HepG2 (cell line): ENCODE data around the gene KDM6B. TPM values are rescaled to one million over a fixed set of nuclear protein-coding genes. Genes with fewer than 3 reads are reported as not detected.

Experiments
- BCL6 ChIP-seq: IDR thresholded peaks from 2 replicates; pipeline ENCODE4 v1.6.1; 2016; ENCODE audit warnings: missing genetic modification reagents, missing compliant biosample characterization
- FOXJ3 ChIP-seq: sonication (generic); formaldehyde crosslinking; IDR thresholded peaks from 2 replicates; pipeline ENCODE4 v1.4.0; 2020; ENCODE audit warnings: missing genetic modification reagents, mild to moderate bottlenecking, borderline replicate concordance
- HBP1 ChIP-seq: IDR thresholded peaks from 2 replicates; pipeline ENCODE4 v1.6.1; 2016; ENCODE audit warnings: low read depth, control low read depth
- HHEX ChIP-seq: IDR thresholded peaks from 2 replicates; pipeline ENCODE4 v1.6.1; 2016; ENCODE audit warnings: control low read depth
- NBN ChIP-seq: fragments of 450-650 bp; conservative IDR thresholded peaks from 2 replicates; pipeline ENCODE4 v1.6.1; 2017
- RFX5 ChIP-seq: IDR thresholded peaks from 2 replicates; pipeline ENCODE4 v1.6.1; 2011; ENCODE audit warnings: low read depth, low read length, improper control_type of control experiment
- TRIM24 ChIP-seq: sonication (generic); formaldehyde crosslinking; IDR thresholded peaks from 2 replicates; pipeline ENCODE4 v1.8.0; 2022; ENCODE audit warnings: mild to moderate bottlenecking, missing genetic modification reagents
- ZFP36 ChIP-seq: fragments of 150-350 bp; IDR thresholded peaks from 2 replicates; pipeline ENCODE4 v1.6.1; 2018; ENCODE audit warnings: borderline replicate concordance, low read length, low read depth; ENCODE audit not compliant: partially characterized antibody
- ZKSCAN1 ChIP-seq: fragments of 150-350 bp; IDR thresholded peaks from 2 replicates; pipeline ENCODE4 v1.6.1; 2014; ENCODE audit warnings: low read length
- ZMYM3 ChIP-seq: sonication (generic); formaldehyde crosslinking; IDR thresholded peaks from 2 replicates; pipeline ENCODE4 v1.5.1; 2020; ENCODE audit warnings: mild to moderate bottlenecking, missing genetic modification reagents
- ZNF382 ChIP-seq: sonication (generic); formaldehyde crosslinking; IDR thresholded peaks from 2 replicates; pipeline ENCODE4 v1.5.0; 2020; ENCODE audit warnings: missing genetic modification reagents, mild to moderate bottlenecking, borderline replicate concordance
- ZNF44 ChIP-seq: sonication (generic); formaldehyde crosslinking; IDR thresholded peaks from 2 replicates; pipeline ENCODE4 v1.5.1; 2020; ENCODE audit warnings: mild to moderate bottlenecking, missing genetic modification reagents
- ZNF503 ChIP-seq: sonication (generic); formaldehyde crosslinking; IDR thresholded peaks from 2 replicates; pipeline ENCODE4 v1.4.0; 2020; ENCODE audit warnings: missing genetic modification reagents
- ZNF609 ChIP-seq: sonication (generic); formaldehyde crosslinking; IDR thresholded peaks from 2 replicates; pipeline ENCODE4 v1.4.0; 2020; ENCODE audit warnings: mild to moderate bottlenecking, missing genetic modification reagents, borderline replicate concordance
- polyA plus RNA-seq, 8 experiments: library from polyadenylated mRNA; depleted of rRNA in 3 of 8; stranded (reverse) in 7 of 8; unstranded in 1 of 8; fragments of >200 nt; fragmentation: Illumina TruSeq in 4 of 8; extraction: Trizol in 4 of 8; gene quantifications; 2 replicates each; pipeline versions ENCODE4 v1.2.1 to v1.2.3, GENCODE V29; 2011 to 2016; ENCODE audit warnings: low read depth in 4 of 8, missing spikeins in 1 of 8, mixed read lengths in 1 of 8; ENCODE audit not compliant: insufficient read depth in 1 of 8
- total RNA-seq, 5 experiments: library from RNA; depleted of rRNA; stranded (reverse); fragments of >200 nt; fragmentation: Illumina TruSeq; extraction: Trizol; gene quantifications; 2 replicates each; pipeline ENCODE4 v1.2.3, GENCODE V29; 2016; ENCODE audit warnings: low read depth in 1 of 5
- TF ChIP-seq, protein P1 (sequence below): sonication (generic); formaldehyde crosslinking; IDR thresholded peaks from 2 replicates; pipeline ENCODE4 v1.5.1; 2020; ENCODE audit warnings: mild to moderate bottlenecking, missing genetic modification reagents
- TF ChIP-seq, protein P2 (sequence below): sonication (generic); formaldehyde crosslinking; IDR thresholded peaks from 2 replicates; pipeline ENCODE4 v1.4.0; 2020; ENCODE audit warnings: missing genetic modification reagents

The KDM6B gene
- total and polyA plus RNA-seq, 2 of the 13 experiments (the other 11 are each of a cell fraction or from before 2014, with no cell fraction given): 1.3 to 2.1 TPM

GRCh38 chr17:7844292-7845154 lies 10.5 kb downstream of the KDM6B start (continued):
- TF ChIP-seq ZNF503 (CRISPR knock-in tag): no peak
- TF ChIP-seq, protein P1, sequence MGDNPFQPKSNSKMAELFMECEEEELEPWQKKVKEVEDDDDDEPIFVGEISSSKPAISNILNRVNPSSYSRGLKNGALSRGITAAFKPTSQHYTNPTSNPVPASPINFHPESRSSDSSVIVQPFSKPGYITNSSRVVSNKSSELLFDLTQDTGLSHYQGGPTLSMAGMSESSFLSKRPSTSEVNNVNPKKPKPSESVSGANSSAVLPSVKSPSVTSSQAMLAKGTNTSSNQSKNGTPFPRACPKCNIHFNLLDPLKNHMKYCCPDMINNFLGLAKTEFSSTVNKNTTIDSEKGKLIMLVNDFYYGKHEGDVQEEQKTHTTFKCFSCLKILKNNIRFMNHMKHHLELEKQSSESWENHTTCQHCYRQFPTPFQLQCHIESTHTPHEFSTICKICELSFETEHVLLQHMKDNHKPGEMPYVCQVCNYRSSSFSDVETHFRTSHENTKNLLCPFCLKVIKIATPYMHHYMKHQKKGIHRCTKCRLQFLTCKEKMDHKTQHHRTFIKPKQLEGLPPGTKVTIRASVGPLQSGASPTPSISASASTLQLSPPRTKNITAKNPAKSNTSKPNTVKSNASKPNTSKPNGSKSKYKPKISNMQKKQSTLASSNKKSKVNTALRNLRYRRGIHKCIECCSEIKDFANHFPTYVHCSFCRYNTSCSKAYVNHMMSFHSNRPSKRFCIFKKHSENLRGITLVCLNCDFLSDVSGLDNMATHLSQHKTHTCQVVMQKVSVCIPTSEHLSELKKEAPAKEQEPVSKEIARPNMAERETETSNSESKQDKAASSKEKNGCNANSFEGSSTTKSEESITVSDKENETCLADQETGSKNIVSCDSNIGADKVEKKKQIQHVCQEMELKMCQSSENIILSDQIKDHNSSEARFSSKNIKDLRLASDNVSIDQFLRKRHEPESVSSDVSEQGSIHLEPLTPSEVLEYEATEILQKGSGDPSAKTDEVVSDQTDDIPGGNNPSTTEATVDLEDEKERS: no peak
- TF ChIP-seq ZNF44 (CRISPR knock-in tag): no peak
- TF ChIP-seq ZNF382 (CRISPR knock-in tag): no peak
- no peak for TF ChIP-seq BCL6
- no peak for TF ChIP-seq HHEX (CRISPR knock-in tag)
- peak; percentile 92 for TF ChIP-seq RFX5
- TF ChIP-seq ZFP36: no peak
- no peak for TF ChIP-seq ZMYM3
- no peak for TF ChIP-seq ZNF609
- TF ChIP-seq ZKSCAN1: no peak
- no peak for TF ChIP-seq FOXJ3 (CRISPR knock-in tag)
- TF ChIP-seq NBN: no peak
- no peak for TF ChIP-seq HBP1 (CRISPR knock-in tag)
- no peak for TF ChIP-seq TRIM24 (CRISPR knock-in tag)
- TF ChIP-seq, protein P2, sequence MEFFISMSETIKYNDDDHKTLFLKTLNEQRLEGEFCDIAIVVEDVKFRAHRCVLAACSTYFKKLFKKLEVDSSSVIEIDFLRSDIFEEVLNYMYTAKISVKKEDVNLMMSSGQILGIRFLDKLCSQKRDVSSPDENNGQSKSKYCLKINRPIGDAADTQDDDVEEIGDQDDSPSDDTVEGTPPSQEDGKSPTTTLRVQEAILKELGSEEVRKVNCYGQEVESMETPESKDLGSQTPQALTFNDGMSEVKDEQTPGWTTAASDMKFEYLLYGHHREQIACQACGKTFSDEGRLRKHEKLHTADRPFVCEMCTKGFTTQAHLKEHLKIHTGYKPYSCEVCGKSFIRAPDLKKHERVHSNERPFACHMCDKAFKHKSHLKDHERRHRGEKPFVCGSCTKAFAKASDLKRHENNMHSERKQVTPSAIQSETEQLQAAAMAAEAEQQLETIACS: no peak
